Spinal cord (tissue), 10 donors: Measurements from ENCODE around the gene FAM193A. TPM values are rescaled to one million over a fixed set of nuclear protein-coding genes. Genes with fewer than 3 reads are reported as not detected.

Experiments
- DNase-seq, 6 donors: peaks; one replicate each; pipeline versions ENCODE4 v3.0.0 to v3.0.0-alpha.2; 2013 to 2015; ENCODE audit warnings: low spot score in 6 of 6, low read depth in 4 of 6
- H3K27ac ChIP-seq: one replicate; pipeline ENCODE4 v1.5.1; 2013; ENCODE audit warnings: low read depth, low read length, control low read depth
- H3K27me3 ChIP-seq: one replicate; pipeline ENCODE4 v1.6.1; 2013; ENCODE audit warnings: low read length; ENCODE audit not compliant: control insufficient read depth, insufficient read depth
- H3K36me3 ChIP-seq: one replicate; pipeline ENCODE4 v1.6.1; 2013; ENCODE audit warnings: low read length; ENCODE audit not compliant: control insufficient read depth, insufficient read depth
- H3K4me1 ChIP-seq: one replicate; pipeline ENCODE4 v1.6.1; 2013; ENCODE audit warnings: low read length; ENCODE audit not compliant: control insufficient read depth, insufficient read depth
- H3K4me3 ChIP-seq: one replicate; pipeline ENCODE4 v1.5.1; 2013; ENCODE audit warnings: low read depth, low read length, control low read depth
- H3K9me3 ChIP-seq: one replicate; pipeline ENCODE4 v1.6.1; 2013; ENCODE audit warnings: low read length; ENCODE audit not compliant: control insufficient read depth, insufficient read depth
- WGBS: methylation state at CpG from one replicate; pipeline ENCODE4 v1.1.5; 2013; ENCODE audit warnings: missing lambda C conversion rate; ENCODE audit not compliant: insufficient coverage; 5-methylcytosine and 5-hydroxymethylcytosine counted together
- polyA plus RNA-seq, 2 donors: library from polyadenylated mRNA; unstranded; fragments of 120-200 nt; gene quantifications; one replicate each; pipeline ENCODE4 v1.2.1, GENCODE V29; 2013; ENCODE audit not compliant: insufficient read length in 2 of 2
- total RNA-seq, 2 donors: library from RNA; depleted of rRNA in 1 of 2; stranded (reverse); fragments of 120-200 nt in 1 of 2; fragments of >200 nt in 1 of 2; gene quantifications; one replicate each; pipeline versions ENCODE4 v1.2.3 to v1.2.4, GENCODE V29; 2013 to 2014
- donor health status: healthy.

The FAM193A gene
- total and polyA plus RNA-seq, 4 donors, result 16.2 to 35.1 (median 28.9) TPM

DNA sequence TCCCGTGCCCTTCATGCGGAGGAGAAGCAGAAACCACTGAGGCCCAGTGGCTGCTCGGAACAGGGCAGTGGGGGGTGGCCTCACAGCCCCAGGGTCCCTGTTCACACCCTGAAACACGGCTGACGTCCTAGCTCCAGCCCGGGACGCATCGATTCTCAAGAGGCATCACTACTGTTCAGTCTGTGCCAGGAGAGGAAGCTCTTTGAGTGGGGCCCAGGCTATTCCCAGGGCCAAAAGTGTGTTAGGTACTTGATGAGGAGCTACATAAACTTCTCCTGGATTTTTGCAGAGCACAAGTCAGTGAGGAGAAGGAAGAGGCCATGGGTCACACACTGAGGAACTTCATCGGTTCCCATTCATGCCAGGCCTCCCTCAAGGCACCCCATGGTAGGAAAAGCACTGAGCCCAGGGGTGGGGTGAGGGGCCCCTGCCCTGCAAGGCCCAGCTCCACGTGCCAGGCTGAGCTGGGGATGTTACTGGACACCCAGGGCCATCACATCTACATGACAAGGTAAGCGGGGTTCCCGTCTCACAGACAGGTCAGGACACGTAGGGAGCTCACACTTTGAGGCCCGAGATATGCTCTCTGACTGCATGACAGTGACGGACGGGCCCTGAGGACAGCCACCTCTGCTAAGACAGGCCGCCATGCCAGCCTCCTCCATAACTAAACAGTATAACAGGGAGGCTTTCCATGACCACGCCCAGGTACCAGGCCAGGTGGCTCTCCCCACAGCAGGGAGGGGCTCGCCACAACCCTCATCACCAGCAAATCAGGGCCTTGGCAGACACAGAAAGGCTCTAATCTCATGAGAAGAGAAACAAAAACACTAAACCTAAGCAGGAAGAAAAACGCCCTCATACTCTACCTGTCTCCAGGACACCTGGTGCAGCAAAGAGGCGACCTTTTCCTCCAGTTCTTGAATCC lies 207.3 kb downstream of the FAM193A start:
- no peaks in the 10 kb centered on the region for H3K4me1 ChIP-seq
- no peak overlapping the region for H3K27ac ChIP-seq
- no peak overlapping the region for H3K4me3 ChIP-seq
- WGBS, result 93% methylated on average over 20 of the region's 21 CpGs
- H3K27me3 ChIP-seq, result no peaks in the 10 kb centered on the region
- H3K9me3 ChIP-seq, result no peaks in the 10 kb centered on the region
- H3K36me3 ChIP-seq, result peaks cover 61% of the 10 kb centered on the region
- no peak for DNase-seq

DNA sequence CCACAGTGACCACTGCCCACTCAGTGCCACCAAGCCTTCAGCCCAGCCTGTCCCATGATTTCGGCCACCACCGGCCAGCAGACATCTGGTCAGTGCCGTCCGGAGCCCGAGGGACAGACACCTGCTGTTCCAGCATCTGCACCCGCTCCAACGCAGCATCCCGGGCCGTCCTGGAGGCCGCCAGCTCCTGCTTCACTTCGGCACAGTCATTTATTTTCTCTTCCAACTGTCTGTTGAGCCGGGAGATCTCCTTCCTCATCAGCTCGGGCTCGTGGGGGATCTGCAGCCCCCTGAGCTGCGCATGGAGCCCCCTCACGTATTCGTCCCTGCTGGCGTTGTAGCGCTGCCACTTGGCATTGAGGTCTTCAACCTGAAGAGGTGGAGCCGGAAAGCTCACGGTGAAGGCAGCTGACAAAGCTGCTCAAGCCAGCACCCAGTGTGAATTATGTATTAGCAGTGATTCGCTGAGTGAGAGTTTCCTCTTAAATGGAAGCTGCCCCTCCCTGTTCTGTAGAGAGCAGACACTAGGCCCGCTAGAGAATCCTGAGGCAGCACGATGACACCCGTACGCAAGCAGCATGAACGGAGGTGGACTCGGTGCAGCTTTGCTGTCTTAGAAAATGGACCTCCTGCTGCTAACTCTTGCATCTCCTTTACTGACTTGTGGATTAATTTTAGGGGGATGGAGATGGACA lies 208.3 kb downstream of the FAM193A start:
- no peak for DNase-seq
- 93% methylated on average over 26 of the region's 28 CpGs for WGBS
- Histone ChIP-seq H3K9me3 (no peaks in the 10 kb centered on the region), H3K4me1 (no peaks in the 10 kb centered on the region), H3K27ac (no peak overlapping the region), H3K27me3 (no peaks in the 10 kb centered on the region), H3K36me3 (peaks cover 61% of the 10 kb centered on the region), H3K4me3 (no peak overlapping the region)

- no peak for DNase-seq
- Histone ChIP-seq H3K27me3 (no peaks in the 10 kb centered on the region), H3K4me1 (no peaks in the 10 kb centered on the region), H3K36me3 (peaks cover 61% of the 10 kb centered on the region), H3K4me3 (no peak overlapping the region), H3K9me3 (no peaks in the 10 kb centered on the region), H3K27ac (no peak overlapping the region)
- WGBS, result 100% methylated on average over 1 of the region's 5 CpGs
Measured at GRCh38 chr4:2745516-2745915, 209.1 kb downstream of the FAM193A start.

DNA sequence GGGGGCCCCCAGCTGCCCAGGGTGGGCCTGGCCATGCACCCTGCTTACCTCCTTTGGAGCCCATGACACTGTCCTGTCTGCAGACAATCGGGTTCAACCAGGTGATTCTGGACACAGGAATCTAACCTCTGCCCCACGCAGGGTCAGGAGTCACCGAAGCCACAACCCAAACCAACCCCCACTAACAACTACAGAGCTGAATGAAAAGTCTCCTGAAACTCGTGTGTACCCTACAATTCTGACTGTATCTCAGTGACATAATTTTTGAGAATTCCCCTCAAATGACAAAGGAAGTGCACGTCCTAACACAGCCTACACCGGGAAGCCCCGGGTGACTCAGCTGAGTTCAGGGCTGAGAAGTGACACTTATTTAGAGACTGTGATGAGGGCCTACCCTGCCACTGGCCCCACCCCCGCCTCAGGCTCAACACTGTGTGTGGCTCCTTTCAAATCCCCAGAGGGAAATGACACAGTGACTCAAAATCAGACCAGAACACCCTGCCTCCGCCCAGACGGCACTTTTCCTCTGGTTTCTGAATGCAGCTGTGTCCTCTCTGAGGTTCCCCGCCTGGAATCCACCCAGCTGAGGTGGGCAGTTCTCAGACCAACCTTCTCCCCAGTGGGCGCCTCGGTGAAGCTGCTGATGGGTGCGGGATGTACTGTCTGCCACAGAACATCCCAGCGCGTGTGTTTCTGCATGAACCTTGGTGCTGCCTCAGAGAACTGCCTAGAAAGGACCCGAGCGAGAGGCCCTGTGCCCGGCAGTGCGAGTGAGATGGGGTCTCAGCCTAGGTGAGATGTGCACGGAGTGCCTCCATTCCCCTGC lies 209.7 kb downstream of the FAM193A start:
- Histone ChIP-seq H3K27me3 (no peaks in the 10 kb centered on the region), H3K36me3 (peaks cover 64% of the 10 kb centered on the region), H3K4me1 (no peaks in the 10 kb centered on the region), H3K27ac (no peak overlapping the region), H3K9me3 (no peaks in the 10 kb centered on the region), H3K4me3 (no peak overlapping the region)
- no peak for DNase-seq
- 90% methylated on average over 17 of the region's 21 CpGs for WGBS

DNA sequence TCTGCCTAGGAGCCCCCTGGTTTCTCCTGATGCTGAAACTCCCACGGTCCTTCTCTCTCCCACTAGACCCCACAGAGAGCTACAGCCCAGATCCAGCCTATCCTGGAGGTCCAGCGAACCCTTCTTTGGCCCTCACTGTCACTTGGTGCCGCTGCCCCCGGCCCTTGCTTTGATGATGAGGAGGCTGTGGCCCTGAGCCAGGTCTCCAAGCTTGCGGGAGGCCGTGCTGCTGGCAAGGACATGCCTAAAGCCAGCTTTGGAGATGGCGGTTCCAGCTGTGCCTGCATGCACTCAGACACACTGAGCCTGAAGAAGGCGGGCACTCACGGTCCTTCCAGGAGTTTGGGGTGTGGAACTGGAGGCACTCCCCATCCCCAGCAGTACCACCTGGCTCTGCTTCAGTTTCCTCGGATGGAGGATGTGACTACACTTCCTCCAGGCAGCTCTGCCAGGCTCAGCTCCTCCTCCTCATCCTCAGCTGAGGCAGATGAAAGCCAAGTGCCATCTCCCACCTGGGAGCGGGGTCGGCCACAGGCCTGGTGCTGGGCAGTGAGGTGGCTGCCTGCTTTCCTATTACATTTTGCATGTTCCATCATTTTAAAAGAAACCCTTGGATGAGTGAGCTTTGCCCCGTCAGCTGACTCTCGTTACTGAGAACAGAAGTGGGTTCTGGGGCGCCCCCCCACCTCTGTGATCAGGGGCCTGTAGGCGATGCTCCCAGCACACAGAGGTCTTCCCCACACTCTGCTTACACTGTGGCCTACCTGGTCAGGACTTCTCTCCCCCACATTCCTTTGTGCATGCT lies 210.6 kb downstream of the FAM193A start:
- H3K4me1 ChIP-seq, result no peaks in the 10 kb centered on the region
- H3K4me3 ChIP-seq, result no peak overlapping the region
- peaks cover 59% of the 10 kb centered on the region for H3K36me3 ChIP-seq
- DNase-seq, result no peak
- H3K27me3 ChIP-seq, result no peaks in the 10 kb centered on the region
- H3K27ac ChIP-seq, result no peak overlapping the region
- H3K9me3 ChIP-seq, result no peaks in the 10 kb centered on the region
- WGBS, result 85% methylated on average over 13 of the region's 16 CpGs

GRCh38 chr4:2750719-2751605 lies 214.5 kb downstream of the FAM193A start:
- no peak for DNase-seq
- WGBS, result 87% methylated on average over 19 of the region's 19 CpGs

GRCh38 chr4:2753436-2753835 lies 217.0 kb downstream of the FAM193A start:
- WGBS, result 97% methylated on average over 4 of the region's 4 CpGs
- DNase-seq, result no peak
- peaks cover 18% of the 10 kb centered on the region for H3K4me1 ChIP-seq
- H3K9me3 ChIP-seq, result no peaks in the 10 kb centered on the region
- H3K27ac ChIP-seq, result no peak overlapping the region
- no peaks in the 10 kb centered on the region for H3K27me3 ChIP-seq
- H3K4me3 ChIP-seq, result no peak overlapping the region
- peaks cover 5% of the 10 kb centered on the region for H3K36me3 ChIP-seq

More at GRCh38 chr4:2750719-2751605, 214.5 kb downstream of the FAM193A start:
- Histone ChIP-seq H3K4me3 (no peak overlapping the region), H3K36me3 (peaks cover 23% of the 10 kb centered on the region), H3K4me1 (peaks cover 13% of the 10 kb centered on the region), H3K27me3 (no peaks in the 10 kb centered on the region), H3K27ac (no peak overlapping the region), H3K9me3 (no peaks in the 10 kb centered on the region)
